ENCODE data around the gene CNN2.

The CNN2 gene

DNA sequence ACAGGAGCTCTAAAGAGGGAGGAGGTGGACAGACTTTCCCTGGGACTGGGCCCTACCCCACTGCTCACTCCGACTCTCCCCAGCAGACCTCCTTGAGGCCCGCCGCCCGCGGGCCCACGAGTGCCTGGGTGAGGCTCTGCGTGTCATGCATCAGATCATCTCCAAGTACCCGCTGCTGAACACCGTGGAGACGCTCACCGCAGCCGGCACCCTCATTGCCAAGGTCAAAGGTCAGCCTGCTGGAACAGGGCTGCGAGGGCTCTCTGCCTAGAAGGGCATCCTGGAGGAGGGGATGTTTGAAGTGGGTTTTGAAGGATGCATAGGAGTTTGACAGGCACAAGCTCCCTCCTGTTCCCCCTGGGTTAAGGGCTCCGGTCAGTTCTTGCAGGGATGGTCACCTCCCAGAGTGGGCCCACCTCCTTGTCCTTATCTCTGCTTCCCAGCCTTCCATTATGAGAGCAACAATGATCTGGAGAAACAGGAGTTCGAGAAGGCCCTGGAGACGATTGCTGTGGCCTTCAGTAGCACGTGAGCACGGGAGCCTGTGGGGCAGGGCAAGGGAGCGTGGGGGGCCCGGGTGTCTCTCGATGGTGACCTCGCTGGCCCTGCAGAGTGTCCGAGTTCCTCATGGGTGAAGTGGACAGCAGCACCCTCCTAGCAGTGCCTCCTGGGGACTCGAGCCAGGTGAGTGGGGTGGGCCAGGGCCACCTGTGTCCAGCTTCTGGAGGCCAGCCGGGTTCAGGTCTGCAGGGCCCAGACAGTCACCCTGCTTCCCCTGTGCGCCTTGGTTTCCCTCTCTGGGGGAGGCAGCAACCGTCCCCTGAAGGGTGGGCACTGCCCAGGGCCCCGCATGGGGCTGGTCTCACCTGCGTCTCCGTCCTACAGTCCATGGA, 46.9 kb downstream of the CNN2 start:
- no peak for DNase-seq (ENCODE audit: low read depth)
- H3K4me3 ChIP-seq (ENCODE audit: low read depth, low read length): no peak overlapping the region

- no peak overlapping the region for H3K4me3 ChIP-seq (ENCODE audit: low read depth, low read length)
- DNase-seq (ENCODE audit: low read depth): no peak
Measured at GRCh38 chr19:1073956-1074517, 47.6 kb downstream of the CNN2 start.

DNA sequence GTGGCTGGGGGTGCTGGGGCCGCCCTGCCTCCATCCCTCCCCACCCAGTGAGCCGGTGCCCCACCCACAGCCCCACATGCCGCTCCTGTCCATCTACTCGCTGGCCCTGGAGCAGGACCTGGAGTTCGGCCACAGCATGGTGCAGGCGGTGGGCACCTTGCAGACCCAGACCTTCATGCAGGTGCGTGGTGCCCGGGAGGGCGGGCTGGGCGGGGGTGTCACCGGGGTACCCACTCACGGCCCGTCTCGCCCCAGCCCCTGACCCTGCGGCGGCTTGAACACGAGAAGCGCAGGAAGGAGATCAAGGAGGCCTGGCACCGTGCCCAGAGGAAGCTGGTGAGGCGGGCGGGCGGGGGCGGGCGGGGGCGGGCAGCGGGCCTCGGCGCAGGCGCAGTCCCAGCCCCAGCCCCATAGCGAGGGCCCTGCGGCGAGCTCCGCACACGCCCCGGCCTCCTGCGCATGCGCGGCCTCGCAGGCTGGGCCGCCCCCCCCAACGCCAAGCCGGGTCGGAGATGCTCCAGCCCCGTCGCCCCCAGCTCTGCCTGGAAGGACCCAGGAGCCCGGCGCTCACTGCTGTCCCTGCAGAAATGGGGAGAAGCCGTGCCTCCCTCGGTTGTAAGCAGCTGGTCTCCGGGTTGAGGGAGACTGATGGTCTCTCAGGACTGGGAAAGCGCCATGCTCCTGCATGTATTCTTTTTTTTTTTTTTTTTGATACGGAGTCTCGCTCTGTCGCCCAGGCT, 48.3 kb downstream of the CNN2 start:
- DNase-seq (ENCODE audit: low read depth): no peak
- no peak overlapping the region for H3K4me3 ChIP-seq (ENCODE audit: low read depth, low read length)

GRCh38 chr19:1076046-1076386, 49.6 kb downstream of the CNN2 start:
- no peak overlapping the region for H3K4me3 ChIP-seq (ENCODE audit: low read depth, low read length)
- no peak for DNase-seq (ENCODE audit: low read depth)

DNA sequence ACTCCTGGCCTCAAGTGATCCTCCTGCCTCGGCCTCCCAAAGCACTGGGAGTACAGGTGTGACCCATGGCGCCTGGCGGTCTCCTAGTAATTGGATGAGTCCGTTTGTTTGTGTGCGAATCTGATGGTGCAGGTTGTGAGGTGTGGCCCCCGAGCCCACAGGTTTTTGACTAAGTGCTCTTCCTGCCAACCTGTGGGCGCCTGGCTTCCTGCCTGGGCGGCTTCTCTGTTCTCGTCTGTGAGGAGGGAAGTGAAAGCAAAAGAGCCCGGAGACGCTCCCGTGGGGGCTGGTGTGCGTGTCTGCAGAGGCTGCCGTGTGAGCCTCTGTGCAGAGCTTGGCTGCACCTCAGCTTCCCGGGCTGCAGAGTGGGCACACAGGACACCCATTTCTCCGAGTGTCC, 50.5 kb downstream of the CNN2 start:
- DNase-seq (ENCODE audit: low read depth): no peak
- H3K4me3 ChIP-seq (ENCODE audit: low read depth, low read length): no peak overlapping the region

DNA sequence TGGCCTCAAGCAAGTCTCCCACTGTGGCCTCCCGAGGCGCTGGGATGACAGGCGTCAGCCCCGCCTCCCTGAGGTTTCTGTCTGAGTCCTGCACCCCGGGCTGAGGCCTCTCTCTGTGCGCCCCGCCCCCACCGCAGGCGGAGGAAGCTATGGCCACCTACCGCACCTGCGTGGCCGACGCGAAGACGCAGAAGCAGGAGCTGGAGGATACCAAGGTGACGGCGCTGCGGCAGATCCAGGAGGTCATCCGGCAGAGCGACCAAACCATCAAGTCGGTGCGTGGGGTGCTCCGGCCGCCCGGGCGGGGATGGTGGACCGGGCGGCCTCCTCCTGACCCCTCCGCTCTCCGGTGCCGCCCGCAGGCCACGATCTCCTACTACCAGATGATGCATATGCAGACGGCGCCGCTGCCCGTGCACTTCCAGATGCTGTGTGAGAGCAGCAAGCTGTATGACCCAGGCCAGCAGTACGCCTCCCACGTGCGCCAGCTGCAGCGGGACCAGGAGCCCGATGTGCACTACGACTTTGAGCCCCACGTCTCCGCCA, 53.2 kb downstream of the CNN2 start:
- no peak overlapping the region for H3K4me3 ChIP-seq (ENCODE audit: low read depth, low read length)
- DNase-seq (ENCODE audit: low read depth): no peak

- H3K4me3 ChIP-seq (ENCODE audit: low read depth, low read length): no peak overlapping the region
- no peak for DNase-seq (ENCODE audit: low read depth)
Measured at GRCh38 chr19:1080360-1081161, 54.2 kb downstream of the CNN2 start.

GRCh38 chr19:1081301-1082164, 55.1 kb downstream of the CNN2 start:
- H3K4me3 ChIP-seq (ENCODE audit: low read depth, low read length): no peak overlapping the region
- no peak for DNase-seq (ENCODE audit: low read depth)

GRCh38 chr19:1082165-1082927, 55.9 kb downstream of the CNN2 start:
- DNase-seq (ENCODE audit: low read depth): no peak
- H3K4me3 ChIP-seq (ENCODE audit: low read depth, low read length): peak overlapping the region; percentile 21

- no peak for DNase-seq (ENCODE audit: low read depth)
- H3K4me3 ChIP-seq (ENCODE audit: low read depth, low read length): no peak overlapping the region
Measured at GRCh38 chr19:1082928-1083816, 56.8 kb downstream of the CNN2 start.

DNA sequence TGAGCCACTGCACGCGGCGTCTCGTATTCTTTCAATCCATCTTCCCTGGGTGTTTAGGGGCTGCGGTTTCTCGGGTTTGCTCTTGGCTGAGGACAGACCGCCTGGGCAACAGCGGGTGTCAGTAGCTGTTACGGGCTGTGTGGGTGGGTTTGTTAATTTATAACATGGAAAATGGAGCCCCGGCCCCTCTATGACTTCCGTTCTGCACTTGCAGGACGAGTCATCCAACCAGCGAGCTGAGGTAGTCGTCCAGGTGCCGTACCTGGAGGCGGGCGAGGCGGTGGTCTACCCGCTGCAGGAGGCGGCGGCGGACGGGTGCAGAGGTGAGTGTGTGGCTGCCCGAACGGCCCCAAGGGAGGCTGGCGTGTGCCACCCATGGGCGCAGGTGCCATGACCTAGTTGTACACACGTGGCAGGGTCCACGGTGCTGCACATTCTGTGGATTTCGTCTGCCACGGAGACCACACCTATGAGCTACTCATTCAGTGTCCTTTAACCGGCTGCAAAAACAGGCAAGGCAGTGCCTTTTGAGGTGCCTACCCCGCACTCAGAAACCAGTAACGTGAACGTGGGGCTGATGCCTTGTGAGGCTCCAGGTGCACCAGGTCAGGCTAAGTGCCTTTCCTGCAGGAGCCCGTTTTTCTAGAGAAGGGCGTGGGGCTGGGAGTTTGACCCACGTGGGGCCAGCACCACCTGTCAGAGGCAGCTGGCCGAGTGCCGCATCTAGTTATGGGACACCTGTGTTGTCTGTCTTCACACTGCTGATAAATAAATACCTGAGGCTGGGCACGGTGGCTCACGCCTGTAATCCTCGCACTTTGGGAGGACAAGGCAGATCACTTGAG, 57.8 kb downstream of the CNN2 start:
- no peak overlapping the region for H3K4me3 ChIP-seq (ENCODE audit: low read depth, low read length)
- no peak for DNase-seq (ENCODE audit: low read depth)

DNA sequence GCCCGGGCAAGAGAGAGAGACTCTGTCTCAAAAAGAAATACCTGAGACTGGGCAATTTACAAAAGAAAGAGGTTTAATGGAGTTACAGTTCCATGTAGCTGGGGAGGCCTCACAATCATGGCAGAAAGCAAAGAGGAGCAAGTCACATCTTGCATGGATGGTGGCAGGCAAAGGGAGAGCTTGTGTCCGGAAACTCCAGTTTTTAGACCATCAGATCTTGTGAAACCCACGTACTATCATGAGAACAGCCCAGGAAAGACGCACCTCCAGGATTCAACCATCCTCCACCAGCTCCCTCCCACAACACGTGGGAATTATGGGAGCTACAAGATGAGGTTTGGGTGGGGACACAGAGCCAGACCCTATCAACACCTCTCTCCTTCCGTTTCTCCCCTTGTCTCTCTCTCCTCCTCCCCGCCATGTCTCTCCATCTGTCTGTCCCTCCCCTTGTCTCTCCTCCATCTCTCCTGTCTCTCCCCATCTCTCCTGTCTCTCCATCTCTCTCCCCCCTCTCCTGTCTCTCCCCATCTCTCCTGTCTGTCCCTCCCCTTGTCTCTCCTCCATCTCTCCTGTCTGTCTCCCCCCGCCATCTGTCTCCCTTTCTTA, 58.7 kb downstream of the CNN2 start:
- no peak overlapping the region for H3K4me3 ChIP-seq (ENCODE audit: low read depth, low read length)
- DNase-seq (ENCODE audit: low read depth): no peak

GRCh38 chr19:1085676-1086442, 59.5 kb downstream of the CNN2 start:
- H3K4me3 ChIP-seq (ENCODE audit: low read depth, low read length): no peak overlapping the region
- DNase-seq (ENCODE audit: low read depth): no peak

DNA sequence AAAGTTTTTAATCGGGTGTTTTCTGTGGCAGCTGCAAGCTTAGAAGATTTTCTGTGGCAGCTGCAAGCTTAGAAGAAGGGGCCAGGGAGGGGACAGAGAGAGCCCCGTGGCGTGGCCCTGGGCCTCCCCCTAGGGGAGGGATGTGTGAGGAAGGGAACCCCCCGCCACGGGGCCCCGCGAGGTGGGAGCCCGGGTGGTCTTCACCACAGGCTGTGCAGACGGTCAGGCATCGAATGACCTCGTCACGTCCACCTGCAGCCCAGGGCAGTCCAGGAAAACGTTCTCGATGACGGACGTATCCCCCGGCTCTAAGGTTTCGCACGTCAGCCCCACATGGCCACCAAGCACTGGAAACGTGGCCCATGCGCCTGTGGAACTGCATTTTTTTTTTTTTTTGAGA, 60.2 kb downstream of the CNN2 start:
- no peak for DNase-seq (ENCODE audit: low read depth)
- no peak overlapping the region for H3K4me3 ChIP-seq (ENCODE audit: low read depth, low read length)

DNA sequence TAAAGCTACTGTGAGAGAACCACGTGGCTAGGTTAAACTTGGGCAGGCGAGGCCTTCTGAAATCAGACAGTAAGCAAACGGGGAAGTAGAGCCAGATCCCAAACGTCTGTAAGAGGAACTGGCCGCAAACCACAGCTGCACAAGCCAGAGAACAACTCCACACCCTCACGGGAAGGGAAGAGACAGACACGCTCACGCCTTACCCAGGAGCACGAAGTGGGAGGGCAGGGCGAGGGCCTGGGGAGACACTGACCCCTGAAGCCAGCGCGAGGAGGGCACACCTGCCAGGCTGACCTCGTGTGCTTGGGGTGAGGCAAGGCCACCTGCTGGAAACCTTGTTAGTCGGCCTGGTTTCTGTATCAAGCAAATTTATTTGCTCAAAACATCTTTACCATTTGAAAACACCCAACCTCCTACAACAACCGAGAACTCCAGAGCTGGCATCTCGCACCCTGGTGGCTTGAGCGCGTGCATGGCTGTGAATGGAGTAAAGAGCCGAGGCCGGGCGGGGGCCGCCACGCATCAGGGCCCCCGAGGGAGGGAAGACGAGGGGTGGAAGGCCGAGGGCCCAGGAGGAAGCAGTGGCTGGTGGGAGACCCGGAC, 61.5 kb downstream of the CNN2 start:
- no peak for DNase-seq (ENCODE audit: low read depth)
- no peak overlapping the region for H3K4me3 ChIP-seq (ENCODE audit: low read depth, low read length)
